ENCODE results near the gene IL2RA.

- TF ChIP-seq CTCF (IDR thresholded peaks at IDR 0.05) (no peak), POLR2A (IDR thresholded peaks at IDR 0.05) (no peak)
Observed at GRCh38 chr10:6037422-6037821, 24.7 kb downstream of the IL2RA start.
